DOHH2 (cell line): ENCODE measurements around the gene LCOR.

Experiments used
- CTCF ChIP-seq: fragments of 200-600 bp; sonication (generic); IDR thresholded peaks from one replicate; pipeline ENCODE4 v1.5.1; 2014; ENCODE audit warnings: antibody characterized with exemption, mild to moderate bottlenecking, low read depth, low read length; ENCODE audit not compliant: poor library complexity, severe bottlenecking
- EZH2phosphoT487 ChIP-seq: fragments of 200-600 bp; sonication (generic); IDR thresholded peaks from 2 replicates; pipeline ENCODE4 v1.6.1; 2017; ENCODE audit warnings: borderline replicate concordance, mild to moderate bottlenecking, antibody characterized with exemption, low read length, moderate library complexity, mixed read lengths

GRCh38 chr10:96987141-96987841 is 155.2 kb downstream of the LCOR start:
- no peak for TF ChIP-seq CTCF
- no peak for TF ChIP-seq EZH2phosphoT487
